HG03060 (cell line): ENCODE data around the gene CASZ1.

Experiments
- ATAC-seq: cut with Tn5 transposase; IDR thresholded peaks from one replicate; pipeline ENCODE4 v1.9.1; 2021; ENCODE audit warnings: low read depth, moderate number of reproducible peaks; ENCODE audit not compliant: unreplicated experiment

Gene CASZ1

GRCh38 chr1:10692401-10693021 is 103.9 kb downstream of the CASZ1 start:
- no peak for ATAC-seq

- no peak for ATAC-seq
Observed at GRCh38 chr1:10691740-10692125, 104.7 kb downstream of the CASZ1 start.

- no peak for ATAC-seq
Observed at GRCh38 chr1:10691075-10691739, 105.2 kb downstream of the CASZ1 start.

- no peak for ATAC-seq
Observed at GRCh38 chr1:10690484-10690883, 106.0 kb downstream of the CASZ1 start.

- no peak for ATAC-seq
Observed at GRCh38 chr1:10688409-10688786, 108.0 kb downstream of the CASZ1 start.

GRCh38 chr1:10687782-10688408 is 108.6 kb downstream of the CASZ1 start:
- no peak for ATAC-seq

GRCh38 chr1:10687251-10687651 is 109.2 kb downstream of the CASZ1 start:
- ATAC-seq, result no peak

- no peak for ATAC-seq
Observed at GRCh38 chr1:10686404-10687040, 109.9 kb downstream of the CASZ1 start.

GRCh38 chr1:10685808-10686403 is 110.5 kb downstream of the CASZ1 start:
- ATAC-seq, result no peak

- ATAC-seq, result no peak
Observed at GRCh38 chr1:10685196-10685807, 111.1 kb downstream of the CASZ1 start.

- ATAC-seq, result no peak
Observed at GRCh38 chr1:10684221-10684620, 112.2 kb downstream of the CASZ1 start.

- ATAC-seq, result no peak
Observed at GRCh38 chr1:10682449-10683309, 113.8 kb downstream of the CASZ1 start.

GRCh38 chr1:10682108-10682445 is 114.4 kb downstream of the CASZ1 start:
- no peak for ATAC-seq

- no peak for ATAC-seq
Observed at GRCh38 chr1:10681296-10682107, 114.9 kb downstream of the CASZ1 start.

GRCh38 chr1:10680487-10680886 is 116.0 kb downstream of the CASZ1 start:
- no peak for ATAC-seq

GRCh38 chr1:10679496-10680220 is 116.8 kb downstream of the CASZ1 start:
- ATAC-seq, result no peak

GRCh38 chr1:10678852-10679251 is 117.6 kb downstream of the CASZ1 start:
- ATAC-seq, result no peak

GRCh38 chr1:10678402-10678801 is 118.0 kb downstream of the CASZ1 start:
- no peak for ATAC-seq
